Endothelial cell of umbilical vein (primary cell): Measurements from ENCODE around the gene TMPRSS3. TPM values are rescaled to one million over a fixed set of nuclear protein-coding genes. Genes with fewer than 3 reads are reported as not detected.

Experiments used
- BruUV-seq: library from RNA; stranded (reverse); fragments of 400-500 nt; replicated peaks from 2 replicates; lab custom pipeline; 2021; lab: Mats Ljungman, UMichigan
- CTCF ChIA-PET: fragments of 300-600, 350-600 bp; sonication (Branson Sonifier 250); formaldehyde crosslinking; loops from one replicate; lab custom pipeline; 2021; ENCODE audit warnings: antibody characterized with exemption, inconsistent platforms; lab: Charles Lee
- POLR2A ChIA-PET: fragments of 300-600, 350-600 bp; sonication (Branson Sonifier 250); formaldehyde crosslinking; loops from one replicate; lab custom pipeline; 2021; ENCODE audit warnings: antibody characterized with exemption, inconsistent platforms; lab: Charles Lee
- DNase-seq: peaks from one replicate; pipeline ENCODE4 v3.0.0-alpha.2; 2011; ENCODE audit warnings: low read depth, low spot score
- FAIRE-seq: peaks from 2 replicates; lab custom pipeline; 2011; peaks lifted over from hg19 to GRCh38; lab: Jason Lieb, UNC
- H2AFZ ChIP-seq: 2 replicates; pipeline ENCODE4 v1.6.0; 2012; ENCODE audit warnings: low read depth, low read length, control low read depth, inconsistent platforms
- H3K27ac ChIP-seq: 2 replicates; pipeline ENCODE4 v1.5.1; 2011; ENCODE audit warnings: low read depth, mild to moderate bottlenecking, control low read depth, low read length, moderate library complexity; ENCODE audit not compliant: insufficient read depth
- H3K27me3 ChIP-seq, 2 experiments: 2 replicates each; pipeline versions ENCODE4 v1.6.0 to v1.6.1; 2011; ENCODE audit warnings: low read length in 2 of 2, mixed read lengths in 1 of 2; ENCODE audit not compliant: control insufficient read depth in 2 of 2, insufficient read depth in 2 of 2
- H3K36me3 ChIP-seq, 2 experiments: 2 replicates in 1 of 2; 3 replicates in 1 of 2; pipeline ENCODE4 v1.5.1; 2011; ENCODE audit warnings: low read length in 2 of 2, mild to moderate bottlenecking in 1 of 2, moderate library complexity in 1 of 2; ENCODE audit not compliant: control insufficient read depth in 2 of 2, insufficient read depth in 2 of 2; ENCODE audit errors: extremely low read depth in 1 of 2
- H3K4me1 ChIP-seq: 3 replicates; pipeline ENCODE4 v1.5.1; 2011; ENCODE audit warnings: mild to moderate bottlenecking, low read length; ENCODE audit not compliant: control insufficient read depth, insufficient read depth; ENCODE audit errors: extremely low read depth
- H3K4me2 ChIP-seq: 2 replicates; pipeline ENCODE4 v1.6.1; 2011; ENCODE audit warnings: low read length, control low read depth, mixed read lengths; ENCODE audit not compliant: insufficient read depth
- H3K4me3 ChIP-seq, 3 experiments: fragments of 200-600 bp in 1 of 3; sonication (generic), shearing (Covaris generic) in 1 of 3; replicated peaks in 1 of 3; 2 replicates each; pipeline ENCODE4 v1.5.1; 2011 to 2016; ENCODE audit warnings: control low read depth in 3 of 3, low read length in 3 of 3, mild to moderate bottlenecking in 2 of 3, inconsistent platforms in 1 of 3, low read depth in 1 of 3, moderate library complexity in 1 of 3; ENCODE audit not compliant: insufficient read depth in 1 of 3
- H3K79me2 ChIP-seq: 2 replicates; pipeline ENCODE4 v1.6.0; 2012; ENCODE audit warnings: low read length, inconsistent platforms; ENCODE audit not compliant: control insufficient read depth, insufficient read depth
- H3K9ac ChIP-seq: replicated peaks from 2 replicates; pipeline ENCODE3; 2011; ENCODE audit warnings: low read length, control low read depth; ENCODE audit not compliant: insufficient read depth; ENCODE audit errors: extremely low read depth
- H3K9me1 ChIP-seq: replicated peaks from 3 replicates; pipeline ENCODE4 v1.6.0; 2011; ENCODE audit warnings: mild to moderate bottlenecking, low read length; ENCODE audit not compliant: control insufficient read depth, insufficient read depth; ENCODE audit errors: extremely low read depth
- H3K9me3 ChIP-seq: replicated peaks from 2 replicates; pipeline ENCODE4 v1.5.1; 2012; ENCODE audit warnings: low read length, inconsistent platforms; ENCODE audit not compliant: control insufficient read depth, insufficient read depth
- H4K20me1 ChIP-seq: replicated peaks from 2 replicates; pipeline ENCODE3; 2011; ENCODE audit warnings: mild to moderate bottlenecking, low read length; ENCODE audit not compliant: control insufficient read depth, insufficient read depth; ENCODE audit errors: extremely low read depth
- CTCF ChIP-seq, 2 donors: IDR thresholded peaks; 1 replicate in 1 of 2; 2 replicates in 1 of 2; pipeline ENCODE4 v1.5.1; 2011; ENCODE audit warnings: low read length in 2 of 2, mild to moderate bottlenecking in 2 of 2, moderate library complexity in 2 of 2, control low read depth in 1 of 2, inconsistent platforms in 1 of 2, low read depth in 1 of 2; ENCODE audit not compliant: insufficient read depth in 1 of 2; ENCODE audit errors: extremely low read depth in 1 of 2
- EZH2 ChIP-seq: IDR thresholded peaks from 2 replicates; pipeline ENCODE4 v1.6.1; 2012; ENCODE audit warnings: borderline replicate concordance, low read depth, mild to moderate bottlenecking, moderate library complexity, low read length, inconsistent platforms; ENCODE audit not compliant: severe bottlenecking
- FOS ChIP-seq: IDR thresholded peaks from 2 replicates; pipeline ENCODE4 v1.6.1; 2011; ENCODE audit warnings: mild to moderate bottlenecking, low read length, moderate library complexity, borderline replicate concordance; ENCODE audit not compliant: insufficient read depth
- GATA2 ChIP-seq: IDR thresholded peaks from 2 replicates; pipeline ENCODE4 v1.7.0; 2011; ENCODE audit warnings: low read depth, mild to moderate bottlenecking, moderate library complexity, mixed read lengths, low read length; ENCODE audit not compliant: insufficient read length, insufficient read depth
- JUN ChIP-seq: IDR thresholded peaks from 2 replicates; pipeline ENCODE4 v1.6.1; 2011; ENCODE audit warnings: borderline replicate concordance, low read depth; ENCODE audit not compliant: insufficient read length, insufficient read depth
- MAX ChIP-seq: IDR thresholded peaks from 2 replicates; pipeline ENCODE4 v1.6.1; 2011; ENCODE audit not compliant: insufficient read depth, insufficient read length
- MYC ChIP-seq: IDR thresholded peaks from one replicate; pipeline ENCODE4 v1.6.1; 2011; ENCODE audit warnings: mild to moderate bottlenecking, low read depth, low read length
- POLR2A ChIP-seq: IDR thresholded peaks from 2 replicates; pipeline ENCODE4 v1.6.1; 2012; ENCODE audit warnings: low read depth, mild to moderate bottlenecking, control low read depth, low read length
- POLR2AphosphoS5 ChIP-seq: IDR thresholded peaks from 2 replicates; pipeline ENCODE4 v1.6.1; 2012; ENCODE audit warnings: low read depth, mild to moderate bottlenecking, control low read depth, low read length, moderate library complexity; ENCODE audit not compliant: insufficient read depth
- dilution Hi-C: fragments of 300-500 bp; cut with MboI; formaldehyde crosslinking; loops from one replicate; pipeline ENCODE4 v1.15.0; 2019; ENCODE audit warnings: low sequenced_read_pairs; ENCODE audit not compliant: extremely low pct_ligation_motif_present
- intact Hi-C: fragments of 100-400 bp; cut with micrococcal nuclease; formaldehyde crosslinking; loops from one replicate; pipeline ENCODE4 v1.10.0; 2022
- polyA plus RNA-seq, 4 experiments: library from polyadenylated mRNA; depleted of rRNA in 3 of 4; stranded (reverse) in 3 of 4; unstranded in 1 of 4; fragments of >200 nt; gene quantifications; 2 replicates each; pipeline versions ENCODE4 v1.2.1 to v1.2.3, GENCODE V29; 2011 to 2012; ENCODE audit warnings: missing spikeins in 1 of 4
- total RNA-seq: library from RNA; stranded (reverse); gene quantifications from 2 replicates; pipeline ENCODE4 v1.2.3, GENCODE V29; 2021

TMPRSS3 gene
- total and polyA plus RNA-seq, 2 donors (not counting 3 experiments of a cell fraction or from before 2014, with no cell fraction given) = not detected

GRCh38 chr21:42375506-42375905, 20.3 kb downstream of the TMPRSS3 start:
- TF ChIP-seq GATA2 = no peak
- TF ChIP-seq POLR2AphosphoS5 = no peak
- no peak for TF ChIP-seq EZH2
- no peak for TF ChIP-seq MYC
- no peak for TF ChIP-seq JUN
- no peak for TF ChIP-seq CTCF (IDR thresholded peaks at IDR 0.05; ENCODE audit: extremely low read depth in 1 of 2, insufficient read depth in 1 of 2, low read depth in 1 of 2, low read length in 2 of 2)
- no peak for TF ChIP-seq POLR2A
- TF ChIP-seq FOS = no peak
- no peak for TF ChIP-seq MAX
- no peak for FAIRE-seq
- Histone ChIP-seq H3K27me3 (no peaks in the 10 kb centered on the region), H3K27ac (no peak overlapping the region), H3K9me1 (no peaks in the 10 kb centered on the region), H3K9me3 (no peaks in the 10 kb centered on the region), H3K79me2 (no peaks in the 10 kb centered on the region), H3K4me3 (no peak overlapping the region), H4K20me1 (no peaks in the 10 kb centered on the region), H3K4me2 (no peak overlapping the region), H3K4me1 (no peaks in the 10 kb centered on the region), H2AFZ (no peak overlapping the region), H3K36me3 (no peaks in the 10 kb centered on the region), H3K9ac (no peak overlapping the region)
- dilution Hi-C loops (no loop called here), intact Hi-C loops (no loop called here)
- ChIA-PET CTCF (interaction anchor here (1.0 kb wide), 2 partner anchors 14 to 64 kb away, joined by 3 read pairs; no protein-coding TSS in a partner anchor), POLR2A (no interaction called here)
- DNase-seq = no peak
- no TSS peak for BruUV-seq
